Measurements from ENCODE around the gene CPD. TPM values are rescaled to one million over a fixed set of nuclear protein-coding genes. Genes with fewer than 3 reads are reported as not detected.

The CPD gene
- total and polyA plus RNA-seq, 2 of the 13 experiments (the other 11 are each of a cell fraction or from before 2014, with no cell fraction given) = 46.1 to 72.3 TPM

GRCh38 chr17:30344283-30345088 lies 34.2 kb upstream of the CPD start (continued):
- TF ChIP-seq KLF12 (CRISPR knock-in tag; IDR thresholded peaks at IDR 0.05; ENCODE audit: borderline replicate concordance) (no peak), ZNF543 (CRISPR knock-in tag; IDR thresholded peaks at IDR 0.05) (peak; percentile 70; the same call in 1 of the 2 replicates), ZMYM4 (CRISPR knock-in tag; IDR thresholded peaks at IDR 0.05) (no peak), CHD2 (IDR thresholded peaks at IDR 0.05; ENCODE audit: low read depth, low read length) (no peak), ZNF292 (CRISPR knock-in tag; IDR thresholded peaks at IDR 0.05; ENCODE audit: borderline replicate concordance, low read depth) (peak; percentile 81; the same call in 1 of the 2 replicates), MLX (CRISPR knock-in tag; IDR thresholded peaks at IDR 0.05) (peak; percentile 75), ZNF382 (CRISPR knock-in tag; IDR thresholded peaks at IDR 0.05; ENCODE audit: borderline replicate concordance) (no peak), U2AF1 (optimal IDR thresholded peaks at IDR 0.05; ENCODE audit: low read depth, low read length) (no peak), ZNF567 (CRISPR knock-in tag; IDR thresholded peaks at IDR 0.05; ENCODE audit: borderline replicate concordance) (no peak), FOXP4 (CRISPR knock-in tag; IDR thresholded peaks at IDR 0.05) (peak; percentile 92), ZSCAN20 (CRISPR knock-in tag; IDR thresholded peaks at IDR 0.05; ENCODE audit: borderline replicate concordance) (0 out of 2 replicates have a peak, but pooled peaks have one; percentile 78), ZSCAN22 (CRISPR knock-in tag; IDR thresholded peaks at IDR 0.05) (no peak), HNRNPL (IDR thresholded peaks at IDR 0.05; ENCODE audit: low read depth, low read length) (peak; percentile 64; the same call in 1 of the 2 replicates), TAF15 (IDR thresholded peaks at IDR 0.05; ENCODE audit: low read depth, low read length, poor library complexity, severe bottlenecking) (no peak), SP140L (CRISPR knock-in tag; IDR thresholded peaks at IDR 0.05; ENCODE audit: borderline replicate concordance) (no peak), PAF1 (CRISPR knock-in tag; IDR thresholded peaks at IDR 0.05) (no peak), ZBTB14 (CRISPR knock-in tag; IDR thresholded peaks at IDR 0.05) (no peak), ZNF792 (CRISPR knock-in tag; IDR thresholded peaks at IDR 0.05) (peak; percentile 90), KAT2B (IDR thresholded peaks at IDR 0.05; ENCODE audit: borderline replicate concordance, low read depth, low read length) (peak; percentile 96), ZNF354B (CRISPR knock-in tag; IDR thresholded peaks at IDR 0.05) (peak; percentile 66; the same call in 1 of the 2 replicates), ARID5B (CRISPR knock-in tag; IDR thresholded peaks at IDR 0.05) (peak; percentile 95), POLR2G (IDR thresholded peaks at IDR 0.05; ENCODE audit: low read depth, low read length) (peak; percentile 84), ZNF598 (CRISPR knock-in tag; IDR thresholded peaks at IDR 0.05; ENCODE audit: borderline replicate concordance) (no peak; the same call in 1 of the 2 replicates)
